PC-3 (cell line): ENCODE data around the gene ABCG5. TPM values are rescaled to one million over a fixed set of nuclear protein-coding genes. Genes with fewer than 3 reads are reported as not detected.

Source experiments
- ATAC-seq: fragments of 200-7000 bp; cut with Tn5 transposase; 2 replicates; pipeline ENCODE4 v1.9.1; 2020; ENCODE audit warnings: mild to moderate bottlenecking, moderate library complexity
- BruUV-seq: library from RNA; stranded (reverse); fragments of 400-500 nt; replicated peaks from 2 replicates; lab custom pipeline; 2021; lab: Mats Ljungman, UMichigan
- CTCF ChIA-PET: fragments of 300-600 bp; sonication (Branson Sonifier 250); formaldehyde crosslinking; loops from one replicate; lab custom pipeline; 2022; ENCODE audit warnings: antibody characterized with exemption; lab: Charles Lee
- POLR2A ChIA-PET: fragments of 300-600 bp; sonication (Branson Sonifier 250); formaldehyde crosslinking; loops from one replicate; lab custom pipeline; 2022; ENCODE audit warnings: antibody characterized with exemption; ENCODE audit not compliant: unreplicated experiment; lab: Charles Lee
- DNase-seq: peaks from one replicate; pipeline ENCODE4 v3.0.0-alpha.2; 2015
- H2AFZ ChIP-seq: fragments of 300-600 bp; sonication (generic); 2 replicates; pipeline ENCODE4 v1.6.0; 2016; ENCODE audit warnings: antibody characterized with exemption, low read length
- H3F3A ChIP-seq: fragments of 300-600 bp; sonication (generic); one replicate; pipeline ENCODE4 v1.6.0; 2017; ENCODE audit warnings: antibody characterized with exemption, low read length, control low read depth, mild to moderate bottlenecking; ENCODE audit not compliant: unreplicated experiment
- H3K27ac ChIP-seq: fragments of 300-600 bp; sonication (generic); 2 replicates; pipeline ENCODE4 v1.5.1; 2016; ENCODE audit warnings: mild to moderate bottlenecking, low read length
- H3K27me3 ChIP-seq: fragments of 300-600 bp; sonication (generic); 2 replicates; pipeline ENCODE4 v1.6.1; 2016; ENCODE audit warnings: low read length, mixed read lengths
- H3K36me3 ChIP-seq: fragments of 300-600 bp; sonication (generic); 2 replicates; pipeline ENCODE4 v1.6.1; 2016; ENCODE audit warnings: low read depth, mixed run types, low read length, mixed read lengths
- H3K4me1 ChIP-seq: fragments of 300-600 bp; sonication (generic); 2 replicates; pipeline ENCODE4 v1.5.1; 2016; ENCODE audit warnings: low read length; ENCODE audit not compliant: insufficient read depth
- H3K4me2 ChIP-seq: fragments of 300-600 bp; sonication (generic); 2 replicates; pipeline ENCODE4 v1.6.0; 2016; ENCODE audit warnings: low read length
- H3K4me3 ChIP-seq: fragments of 300-600 bp; sonication (generic); 2 replicates; pipeline ENCODE4 v1.5.1; 2016; ENCODE audit warnings: mild to moderate bottlenecking, low read length, mixed read lengths
- H3K79me2 ChIP-seq: fragments of 300-600 bp; sonication (generic); 2 replicates; pipeline ENCODE4 v1.6.1; 2017; ENCODE audit warnings: low read length, mixed read lengths
- H3K9ac ChIP-seq: fragments of 300-600 bp; sonication (generic); 2 replicates; pipeline ENCODE4 v1.6.0; 2016; ENCODE audit warnings: mild to moderate bottlenecking, low read length
- H3K9me2 ChIP-seq: fragments of 300-600 bp; sonication (generic); replicated peaks from 2 replicates; pipeline ENCODE4 v1.6.1; 2016; ENCODE audit warnings: mixed run types, low read length, mixed read lengths
- H3K9me3 ChIP-seq: fragments of 300-600 bp; sonication (generic); 2 replicates; pipeline ENCODE4 v1.6.1; 2016; ENCODE audit warnings: low read length, mixed read lengths
- H4K20me1 ChIP-seq: fragments of 300-600 bp; sonication (generic); 2 replicates; pipeline ENCODE4 v1.6.1; 2016; ENCODE audit warnings: low read length, mixed read lengths
- CTCF ChIP-seq: fragments of 300-600 bp; sonication (generic); conservative IDR thresholded peaks from 2 replicates; pipeline ENCODE4 v1.5.1; 2017; ENCODE audit warnings: antibody characterized with exemption, low read depth, mild to moderate bottlenecking, low read length
- EZH2 ChIP-seq: fragments of 300-600 bp; sonication (generic); IDR thresholded peaks from one replicate; pipeline ENCODE4 v1.6.1; 2017; ENCODE audit warnings: antibody characterized with exemption, mild to moderate bottlenecking, low read length; ENCODE audit not compliant: unreplicated experiment
- EZH2phosphoT487 ChIP-seq: fragments of 300-600 bp; sonication (generic); IDR thresholded peaks from 2 replicates; pipeline ENCODE4 v1.6.1; 2018; ENCODE audit warnings: mild to moderate bottlenecking, antibody characterized with exemption, low read length, borderline replicate concordance
- intact Hi-C: fragments of 100-400 bp; cut with micrococcal nuclease; formaldehyde crosslinking; loops from 2 replicates; pipeline ENCODE4 v1.9.0; 2023
- total RNA-seq: library from RNA; depleted of rRNA; stranded (reverse); fragments of >200 nt; gene quantifications from 2 replicates; pipeline ENCODE4 v1.2.3, GENCODE V29; 2014

ABCG5 gene
- total RNA-seq, 1 experiment from 2014 or later: not detected

- no peaks in the 10 kb centered on the region for H3K4me1 ChIP-seq
- ChIA-PET CTCF (no interaction called here), POLR2A (no interaction called here)
- DNase-seq (no peak), ATAC-seq (no peak)
- H3F3A ChIP-seq: no peaks in the 10 kb centered on the region
- no peaks in the 10 kb centered on the region; the same call in 1 of the 2 replicates for H3K36me3 ChIP-seq
- no peaks in the 10 kb centered on the region for H3K9me2 ChIP-seq
- intact Hi-C loops: no loop called here
- no peaks in the 10 kb centered on the region for H3K79me2 ChIP-seq
- no peaks in the 10 kb centered on the region for H4K20me1 ChIP-seq
- TF ChIP-seq EZH2: no peak
- TF ChIP-seq CTCF: no peak
- TF ChIP-seq EZH2phosphoT487: no peak
- no peaks in the 10 kb centered on the region for H3K9me3 ChIP-seq
- no peaks in the 10 kb centered on the region for H3K27me3 ChIP-seq
- no TSS peak for BruUV-seq
- H3K9ac ChIP-seq: no peak overlapping the region
- no peak overlapping the region for H3K4me3 ChIP-seq
- H3K4me2 ChIP-seq: no peak overlapping the region
- H3K27ac ChIP-seq: no peak overlapping the region
- no peak overlapping the region for H2AFZ ChIP-seq
These were observed 42.3 kb upstream of the ABCG5 start for GRCh38 chr2:43880952-43881351.

GRCh38 chr2:43880471-43880870 lies 41.8 kb upstream of the ABCG5 start:
- Histone ChIP-seq H3K4me1 (no peaks in the 10 kb centered on the region), H3K9me2 (no peaks in the 10 kb centered on the region), H3K4me2 (no peak overlapping the region), H3K27ac (no peak overlapping the region), H3K9me3 (no peaks in the 10 kb centered on the region), H3K79me2 (no peaks in the 10 kb centered on the region), H2AFZ (no peak overlapping the region), H3K9ac (no peak overlapping the region), H4K20me1 (no peaks in the 10 kb centered on the region), H3K27me3 (no peaks in the 10 kb centered on the region), H3F3A (no peaks in the 10 kb centered on the region), H3K4me3 (no peak overlapping the region), H3K36me3 (no peaks in the 10 kb centered on the region; the same call in 1 of the 2 replicates)
- ChIA-PET POLR2A (no interaction called here), CTCF (no interaction called here)
- ATAC-seq (no peak), DNase-seq (no peak)
- no TSS peak for BruUV-seq
- TF ChIP-seq EZH2 (no peak), CTCF (no peak), EZH2phosphoT487 (no peak)
- intact Hi-C loops: no loop called here

GRCh38 chr2:43879261-43879660 lies 40.6 kb upstream of the ABCG5 start:
- TF ChIP-seq EZH2phosphoT487 (no peak), CTCF (no peak), EZH2 (no peak)
- intact Hi-C loops: loop anchor here (5.0 kb wide), 1 partner anchor 267 kb away; no protein-coding TSS in a partner anchor
- ChIA-PET POLR2A (no interaction called here), CTCF (no interaction called here)
- Histone ChIP-seq H3K36me3 (no peaks in the 10 kb centered on the region), H3K9me2 (no peaks in the 10 kb centered on the region), H3K4me1 (no peaks in the 10 kb centered on the region), H4K20me1 (no peaks in the 10 kb centered on the region), H3K9ac (no peak overlapping the region), H3K79me2 (no peaks in the 10 kb centered on the region), H3K4me3 (no peak overlapping the region), H3K27ac (no peak overlapping the region), H3K4me2 (no peak overlapping the region), H3K27me3 (no peaks in the 10 kb centered on the region), H3K9me3 (no peaks in the 10 kb centered on the region), H3F3A (no peaks in the 10 kb centered on the region), H2AFZ (no peak overlapping the region)
- ATAC-seq: no peak
- no TSS peak for BruUV-seq
- DNase-seq: no peak
